Smooth muscle cell of the brain vasculature (primary cell): ENCODE results near the gene FAR2.
"Not testable (repeated sequence)": the region's sequence is repeated elsewhere in the genome, so short reads cannot be mapped to it uniquely, and the experiment has no call there.

Experiments used
- DNase-seq: peaks from one replicate; pipeline ENCODE4 v3.0.0-alpha.2; 2012; ENCODE audit warnings: low read depth, low spot score

FAR2 gene

GRCh38 chr12:29234552-29234951 lies 85.5 kb downstream of the FAR2 start:
- no peak for DNase-seq

GRCh38 chr12:29234965-29235626 lies 86.0 kb downstream of the FAR2 start:
- DNase-seq, result no peak

- DNase-seq, result no peak
Observed at GRCh38 chr12:29238822-29239291, 89.8 kb downstream of the FAR2 start.

GRCh38 chr12:29239336-29239735 lies 90.3 kb downstream of the FAR2 start:
- no peak for DNase-seq

- no peak for DNase-seq
Observed at GRCh38 chr12:29240441-29240840, 91.4 kb downstream of the FAR2 start.

GRCh38 chr12:29241821-29242591 lies 92.9 kb downstream of the FAR2 start:
- no peak for DNase-seq

GRCh38 chr12:29242921-29243431 lies 93.9 kb downstream of the FAR2 start:
- DNase-seq, result no peak

- no peak for DNase-seq
Observed at GRCh38 chr12:29244159-29244765, 95.2 kb downstream of the FAR2 start.

- DNase-seq, result no peak
Observed at GRCh38 chr12:29245246-29245645, 96.2 kb downstream of the FAR2 start.

GRCh38 chr12:29249930-29250329 lies 100.9 kb downstream of the FAR2 start:
- no peak for DNase-seq

- DNase-seq, result no peak
Observed at GRCh38 chr12:29253906-29254625, 105.0 kb downstream of the FAR2 start.

- DNase-seq, result no peak
Observed at GRCh38 chr12:29255042-29255441, 106.0 kb downstream of the FAR2 start.

- DNase-seq, result no peak
Observed at GRCh38 chr12:29256598-29256997, 107.5 kb downstream of the FAR2 start.

- DNase-seq, result not testable (repeated sequence)
Observed at GRCh38 chr12:29257687-29258086, 108.6 kb downstream of the FAR2 start.

- no peak for DNase-seq
Observed at GRCh38 chr12:29264424-29264823, 115.3 kb downstream of the FAR2 start.

GRCh38 chr12:29269706-29270408 lies 120.8 kb downstream of the FAR2 start:
- DNase-seq, result no peak

GRCh38 chr12:29270446-29270845 lies 121.4 kb downstream of the FAR2 start:
- no peak for DNase-seq

- no peak for DNase-seq
Observed at GRCh38 chr12:29273178-29273843, 124.2 kb downstream of the FAR2 start.

- DNase-seq, result no peak
Observed at GRCh38 chr12:29275834-29276233, 126.8 kb downstream of the FAR2 start.

GRCh38 chr12:29277231-29277630 lies 128.2 kb downstream of the FAR2 start:
- DNase-seq, result no peak
